ENCODE measurements around the gene SUGCT. TPM values are rescaled to one million over a fixed set of nuclear protein-coding genes. Genes with fewer than 3 reads are reported as not detected.
"Not testable (repeated sequence)": the region's sequence is repeated elsewhere in the genome, so short reads cannot be mapped to it uniquely, and the experiment has no call there.

Gene SUGCT
- total RNA-seq, 1 donor from 2014 or later, result 9.8 TPM

DNA sequence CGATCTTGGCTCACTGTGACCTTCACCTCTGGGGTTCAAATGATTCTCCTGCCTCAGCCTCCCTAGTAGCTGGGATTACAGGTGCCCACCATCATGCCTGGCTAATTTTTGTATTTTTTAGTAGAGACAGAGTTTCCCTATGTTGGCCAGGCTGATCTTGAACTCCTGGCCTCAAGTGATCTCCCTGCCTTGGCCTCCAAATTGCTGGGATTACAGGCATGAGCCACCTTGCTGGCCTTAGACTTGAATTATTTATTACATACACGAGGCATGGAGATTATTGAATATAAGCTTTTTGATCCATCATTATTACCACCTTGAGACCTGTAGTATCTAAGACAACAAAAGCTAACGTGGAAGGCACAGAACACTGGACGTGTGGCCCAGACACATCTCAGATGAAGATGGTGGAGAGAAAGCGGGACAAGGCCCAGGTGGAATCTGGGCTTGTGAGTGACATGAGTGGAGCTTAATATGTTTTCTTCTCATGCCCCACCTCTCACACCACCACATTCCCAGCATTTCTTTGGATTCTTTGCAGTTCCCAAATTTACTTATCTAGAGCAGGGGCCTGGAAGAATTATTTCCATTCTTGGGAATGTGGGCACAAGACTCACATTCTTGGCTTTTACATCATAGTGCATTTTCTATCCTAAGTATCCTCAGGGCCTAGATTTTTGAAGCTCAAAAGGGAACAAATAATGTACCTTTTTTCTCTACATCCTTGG, 76.6 kb downstream of the SUGCT start:
- Histone ChIP-seq H3K4me1 (no peaks in the 10 kb centered on the region), H3K27ac (peak overlapping the region; percentile 11 to 14), H3K27me3 (no peaks in the 10 kb centered on the region), H3K4me3 (no peak overlapping the region), H3K36me3 (no peaks in the 10 kb centered on the region), H3K9me3 (no peaks in the 10 kb centered on the region)
- TF ChIP-seq, protein P1, sequence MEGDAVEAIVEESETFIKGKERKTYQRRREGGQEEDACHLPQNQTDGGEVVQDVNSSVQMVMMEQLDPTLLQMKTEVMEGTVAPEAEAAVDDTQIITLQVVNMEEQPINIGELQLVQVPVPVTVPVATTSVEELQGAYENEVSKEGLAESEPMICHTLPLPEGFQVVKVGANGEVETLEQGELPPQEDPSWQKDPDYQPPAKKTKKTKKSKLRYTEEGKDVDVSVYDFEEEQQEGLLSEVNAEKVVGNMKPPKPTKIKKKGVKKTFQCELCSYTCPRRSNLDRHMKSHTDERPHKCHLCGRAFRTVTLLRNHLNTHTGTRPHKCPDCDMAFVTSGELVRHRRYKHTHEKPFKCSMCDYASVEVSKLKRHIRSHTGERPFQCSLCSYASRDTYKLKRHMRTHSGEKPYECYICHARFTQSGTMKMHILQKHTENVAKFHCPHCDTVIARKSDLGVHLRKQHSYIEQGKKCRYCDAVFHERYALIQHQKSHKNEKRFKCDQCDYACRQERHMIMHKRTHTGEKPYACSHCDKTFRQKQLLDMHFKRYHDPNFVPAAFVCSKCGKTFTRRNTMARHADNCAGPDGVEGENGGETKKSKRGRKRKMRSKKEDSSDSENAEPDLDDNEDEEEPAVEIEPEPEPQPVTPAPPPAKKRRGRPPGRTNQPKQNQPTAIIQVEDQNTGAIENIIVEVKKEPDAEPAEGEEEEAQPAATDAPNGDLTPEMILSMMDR (IDR thresholded peaks at IDR 0.05), result no peak
- intact Hi-C loops (cut with DNase I), result no loop called here
- no peak for DNase-seq (ENCODE audit: low spot score in 2 of 2)

DNA sequence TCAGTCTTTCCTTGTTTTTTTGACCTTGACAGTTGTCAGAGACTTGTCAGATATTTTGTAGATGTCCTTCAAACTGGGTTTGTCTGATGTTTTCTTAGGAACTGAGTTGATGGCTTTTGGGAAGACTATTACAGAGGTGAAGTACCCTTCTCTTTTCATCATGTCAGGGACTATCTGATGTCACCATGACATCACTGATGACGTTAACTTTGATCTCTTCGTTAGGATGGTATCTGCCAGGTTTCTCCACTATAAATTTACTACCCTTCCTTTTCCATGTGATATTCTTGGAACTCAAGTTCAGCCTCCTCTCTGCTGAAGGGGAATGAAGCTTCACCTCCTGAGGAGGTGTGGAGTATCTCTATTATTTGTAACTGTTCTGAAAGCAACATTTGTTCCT, 78.5 kb downstream of the SUGCT start:
- no peak for DNase-seq (ENCODE audit: low spot score in 2 of 2)
- Histone ChIP-seq H3K4me3 (no peak overlapping the region), H3K36me3 (no peaks in the 10 kb centered on the region), H3K4me1 (no peaks in the 10 kb centered on the region), H3K9me3 (no peaks in the 10 kb centered on the region), H3K27ac (no peak overlapping the region), H3K27me3 (no peaks in the 10 kb centered on the region)
- intact Hi-C loops (cut with DNase I), result no loop called here
- TF ChIP-seq, protein P1 (IDR thresholded peaks at IDR 0.05), result no peak

DNA sequence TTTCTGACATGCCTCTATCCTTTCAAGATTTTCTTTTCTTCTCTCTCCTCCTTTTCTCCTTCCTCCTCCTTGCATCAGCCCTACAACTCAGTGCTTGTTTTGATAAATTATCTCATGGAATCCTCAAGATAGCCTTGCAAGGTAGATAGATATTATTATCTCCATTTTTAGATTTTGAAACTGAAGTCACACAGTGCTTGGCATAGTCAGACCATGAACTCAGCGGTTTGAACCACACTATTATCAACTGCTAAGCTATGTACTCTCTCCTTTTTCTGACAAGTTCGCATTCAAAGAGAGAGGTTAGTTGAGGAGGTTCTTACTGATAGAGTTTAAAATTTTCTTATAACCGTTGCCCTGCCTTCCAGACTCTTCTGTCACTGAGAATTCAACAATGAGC, 79.1 kb downstream of the SUGCT start:
- Histone ChIP-seq H3K27ac (no peak overlapping the region), H3K27me3 (no peaks in the 10 kb centered on the region), H3K9me3 (no peaks in the 10 kb centered on the region), H3K4me1 (no peaks in the 10 kb centered on the region), H3K36me3 (no peaks in the 10 kb centered on the region), H3K4me3 (no peak overlapping the region)
- intact Hi-C loops (cut with DNase I), result no loop called here
- no peak for DNase-seq (ENCODE audit: low spot score in 2 of 2)
- TF ChIP-seq, protein P1 (IDR thresholded peaks at IDR 0.05), result no peak

DNA sequence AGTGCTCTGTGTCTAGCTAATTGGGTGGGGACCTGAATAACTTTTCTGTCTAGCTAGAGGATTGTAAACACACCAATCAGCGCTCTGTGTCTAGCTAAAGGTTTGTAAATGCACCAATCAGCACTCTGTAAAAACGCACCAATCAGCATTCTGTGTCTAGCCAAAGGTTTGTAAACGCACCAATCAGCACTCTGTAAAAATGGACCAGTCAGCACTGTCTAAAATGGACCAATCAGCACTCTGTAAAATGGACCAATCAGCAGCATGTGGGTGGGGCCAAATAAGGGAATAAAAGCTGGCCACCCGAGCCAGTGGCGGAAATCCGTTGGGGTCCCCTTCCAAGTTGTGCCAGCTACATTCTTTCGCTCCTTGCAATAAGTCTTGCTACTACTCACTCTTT, 83.8 kb downstream of the SUGCT start:
- intact Hi-C loops (cut with DNase I); H3K4me3 ChIP-seq; H3K27ac ChIP-seq; H3K36me3 ChIP-seq; H3K4me1 ChIP-seq; DNase-seq (ENCODE audit: low spot score in 2 of 2); H3K9me3 ChIP-seq; H3K27me3 ChIP-seq: not testable (repeated sequence)

DNA sequence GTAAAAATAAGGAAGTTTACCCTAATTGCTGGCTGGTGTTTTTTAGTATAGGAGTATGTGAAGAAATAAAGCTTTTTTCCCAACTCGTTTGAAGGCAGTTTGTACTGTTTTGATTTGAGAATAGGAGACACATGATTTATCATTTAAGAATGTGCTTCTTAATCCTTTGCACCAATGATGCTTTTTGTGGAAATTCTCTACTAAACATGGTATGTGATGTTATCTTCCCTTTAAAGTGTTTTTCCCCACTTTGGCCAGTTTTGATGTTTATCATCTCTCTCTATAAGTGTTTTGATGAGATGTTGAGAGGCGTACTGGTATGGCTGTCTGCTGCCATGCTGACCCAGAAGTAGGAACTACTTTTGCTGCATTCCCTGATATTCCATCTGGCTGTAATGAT, 85.1 kb downstream of the SUGCT start:
- H3K4me3 ChIP-seq, result no peak overlapping the region

DNA sequence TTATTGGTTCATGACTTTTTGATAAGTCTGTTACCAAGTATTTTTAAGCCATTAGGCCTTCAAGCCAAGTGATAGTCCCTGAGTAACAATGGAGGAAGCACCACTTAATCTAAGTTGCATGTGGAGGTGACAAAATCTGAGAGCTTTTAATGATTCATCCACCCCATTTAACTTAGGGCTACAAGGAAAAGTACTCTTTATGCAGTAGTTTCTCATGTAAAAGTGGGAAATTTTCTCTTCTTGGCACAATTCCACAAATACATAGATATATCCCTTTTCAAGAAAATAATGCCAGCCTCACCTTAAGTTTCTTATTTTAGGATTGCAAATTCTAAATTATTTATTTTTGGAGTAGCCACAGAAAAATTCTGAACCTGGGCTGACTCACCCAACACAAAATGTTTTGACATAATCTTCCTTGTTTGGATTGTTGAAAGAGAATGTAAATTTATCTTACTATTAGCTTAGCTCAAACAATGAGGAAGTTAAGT, 85.7 kb downstream of the SUGCT start:
- H3K27me3 ChIP-seq, result no peaks in the 10 kb centered on the region
- no peak for DNase-seq (ENCODE audit: low spot score in 2 of 2)
- TF ChIP-seq, protein P1 (IDR thresholded peaks at IDR 0.05), result no peak
- intact Hi-C loops (cut with DNase I), result no loop called here
- H3K9me3 ChIP-seq, result no peaks in the 10 kb centered on the region
- H3K27ac ChIP-seq, result peak overlapping the region; percentile 1 to 11
- H3K36me3 ChIP-seq, result no peaks in the 10 kb centered on the region
- no peak overlapping the region for H3K4me3 ChIP-seq
- peaks cover 0 to 5% of the 10 kb centered on the region in 2 donors for H3K4me1 ChIP-seq

More for the DNA sequence above, 85.1 kb downstream of the SUGCT start:
- peaks cover 0 to 5% of the 10 kb centered on the region in 2 donors for H3K4me1 ChIP-seq
- intact Hi-C loops (cut with DNase I), result no loop called here
- H3K36me3 ChIP-seq, result no peaks in the 10 kb centered on the region
- no peak for DNase-seq (ENCODE audit: low spot score in 2 of 2)
- TF ChIP-seq, protein P1 (IDR thresholded peaks at IDR 0.05), result no peak
- no peaks in the 10 kb centered on the region for H3K9me3 ChIP-seq
- no peaks in the 10 kb centered on the region for H3K27me3 ChIP-seq
- H3K27ac ChIP-seq, result peak overlapping the region; percentile 1 to 11
